ENCODE results near the gene RALGPS1. TPM values are rescaled to one million over a fixed set of nuclear protein-coding genes. Genes with fewer than 3 reads are reported as not detected.

Gene RALGPS1
- total RNA-seq, 6 donors from 2014 or later: 12.3 to 52.4 (median 17.1) TPM

- no peak overlapping the region for H3K27ac ChIP-seq
- DNase-seq (no peak), ATAC-seq (ENCODE audit: low FRiP score in 2 of 2) (no peak)
- H3K36me3 ChIP-seq: no peaks in the 10 kb centered on the region
- no peak for TF ChIP-seq POLR2AphosphoS5 (IDR thresholded peaks at IDR 0.05)
- TF ChIP-seq EP300 (IDR thresholded peaks at IDR 0.05): no peak
- no peak for TF ChIP-seq CTCF (IDR thresholded peaks at IDR 0.05)
- no peak for TF ChIP-seq POLR2A (IDR thresholded peaks at IDR 0.05)
- no peaks in the 10 kb centered on the region for H3K9me3 ChIP-seq
- WGBS, 2 donors: 93 to 97% methylated on average over 5 of the region's 5 CpGs
- H3K4me1 ChIP-seq: peaks cover 0 to 5% (median 4%) of the 10 kb centered on the region in 4 donors
- H3K4me3 ChIP-seq: no peak overlapping the region
- H3K27me3 ChIP-seq: no peaks in the 10 kb centered on the region
These were observed 335.3 kb downstream of the RALGPS1 start for GRCh38 chr9:127249877-127250276.

GRCh38 chr9:127250896-127251391 lies 336.4 kb downstream of the RALGPS1 start:
- H3K27ac ChIP-seq: no peak overlapping the region
- no peaks in the 10 kb centered on the region for H3K9me3 ChIP-seq
- no peak for ATAC-seq (ENCODE audit: low FRiP score in 2 of 2)
- TF ChIP-seq EP300 (IDR thresholded peaks at IDR 0.05) (no peak), CTCF (IDR thresholded peaks at IDR 0.05) (no peak)
- no peak overlapping the region for H3K4me3 ChIP-seq
- no peaks in the 10 kb centered on the region for H3K27me3 ChIP-seq
- H3K36me3 ChIP-seq: no peaks in the 10 kb centered on the region
- no peak for DNase-seq
- H3K4me1 ChIP-seq: no peaks in the 10 kb centered on the region
- 86 to 89% methylated on average over 3 of the region's 3 CpGs for WGBS, 2 donors

- Histone ChIP-seq H3K9me3 (no peaks in the 10 kb centered on the region), H3K4me3 (no peak overlapping the region), H3K27me3 (no peaks in the 10 kb centered on the region), H3K4me1 (no peaks in the 10 kb centered on the region), H3K27ac (no peak overlapping the region), H3K36me3 (no peaks in the 10 kb centered on the region)
- 89 to 93% methylated on average over 4 of the region's 4 CpGs for WGBS, 2 donors
- TF ChIP-seq POLR2AphosphoS5 (IDR thresholded peaks at IDR 0.05) (no peak), EP300 (IDR thresholded peaks at IDR 0.05) (no peak), POLR2A (IDR thresholded peaks at IDR 0.05) (no peak), CTCF (IDR thresholded peaks at IDR 0.05) (no peak)
- DNase-seq: no peak
- ATAC-seq (ENCODE audit: low FRiP score in 2 of 2): no peak
These were observed 338.1 kb downstream of the RALGPS1 start for GRCh38 chr9:127252410-127253318.

GRCh38 chr9:127253446-127253845 lies 338.9 kb downstream of the RALGPS1 start:
- H3K27ac ChIP-seq: no peak overlapping the region
- no peak overlapping the region for H3K4me3 ChIP-seq
- H3K9me3 ChIP-seq: no peaks in the 10 kb centered on the region
- no peak for DNase-seq
- no peaks in the 10 kb centered on the region for H3K4me1 ChIP-seq
- H3K27me3 ChIP-seq: no peaks in the 10 kb centered on the region
- H3K36me3 ChIP-seq: no peaks in the 10 kb centered on the region
- no peak for TF ChIP-seq CTCF (IDR thresholded peaks at IDR 0.05)
- TF ChIP-seq POLR2AphosphoS5 (IDR thresholded peaks at IDR 0.05): no peak
- no peak for TF ChIP-seq EP300 (IDR thresholded peaks at IDR 0.05)
- no peak for TF ChIP-seq POLR2A (IDR thresholded peaks at IDR 0.05)
- no peak for ATAC-seq (ENCODE audit: low FRiP score in 2 of 2)
- WGBS, 2 donors: 84 to 89% methylated on average over 2 of the region's 2 CpGs

GRCh38 chr9:127255692-127256091 lies 341.1 kb downstream of the RALGPS1 start:
- Histone ChIP-seq H3K36me3 (no peaks in the 10 kb centered on the region), H3K4me3 (no peak overlapping the region), H3K27me3 (no peaks in the 10 kb centered on the region), H3K4me1 (no peaks in the 10 kb centered on the region), H3K27ac (no peak overlapping the region), H3K9me3 (no peaks in the 10 kb centered on the region)
- no peak for DNase-seq
- TF ChIP-seq CTCF (IDR thresholded peaks at IDR 0.05): no peak
- no peak for TF ChIP-seq EP300 (IDR thresholded peaks at IDR 0.05)
- TF ChIP-seq POLR2AphosphoS5 (IDR thresholded peaks at IDR 0.05): no peak
- no peak for TF ChIP-seq POLR2A (IDR thresholded peaks at IDR 0.05)
- ATAC-seq (ENCODE audit: low FRiP score in 2 of 2): no peak
